Cardiac septum (tissue), 1 donor: ENCODE results near the gene CYGB. TPM values are rescaled to one million over a fixed set of nuclear protein-coding genes. Genes with fewer than 3 reads are reported as not detected.
A peak's percentile ranks its signal among the peaks of the same experiment; 100 is the strongest.

Experiments
- DNase-seq: peaks from one replicate; pipeline ENCODE4 v3.0.0-alpha.2; 2020; ENCODE audit warnings: low spot score
- intact Hi-C: fragments of 100-400 bp; cut with DNase I; formaldehyde crosslinking; loops from one replicate; pipeline ENCODE4 v1.14.0; 2022
- total RNA-seq: library from RNA; stranded (reverse); fragmentation: NEBNext Ultra II Directional; extraction: Animal tissue kit (Norgen Biotek cat#: 25700); gene quantifications from one replicate; pipeline ENCODE4 v1.2.1, GENCODE V29; 2021
- donor health status: DM: no; HTN: no; CAD: no.

The CYGB gene
- total RNA-seq, 1 donor from 2014 or later, result 17.6 TPM

DNA sequence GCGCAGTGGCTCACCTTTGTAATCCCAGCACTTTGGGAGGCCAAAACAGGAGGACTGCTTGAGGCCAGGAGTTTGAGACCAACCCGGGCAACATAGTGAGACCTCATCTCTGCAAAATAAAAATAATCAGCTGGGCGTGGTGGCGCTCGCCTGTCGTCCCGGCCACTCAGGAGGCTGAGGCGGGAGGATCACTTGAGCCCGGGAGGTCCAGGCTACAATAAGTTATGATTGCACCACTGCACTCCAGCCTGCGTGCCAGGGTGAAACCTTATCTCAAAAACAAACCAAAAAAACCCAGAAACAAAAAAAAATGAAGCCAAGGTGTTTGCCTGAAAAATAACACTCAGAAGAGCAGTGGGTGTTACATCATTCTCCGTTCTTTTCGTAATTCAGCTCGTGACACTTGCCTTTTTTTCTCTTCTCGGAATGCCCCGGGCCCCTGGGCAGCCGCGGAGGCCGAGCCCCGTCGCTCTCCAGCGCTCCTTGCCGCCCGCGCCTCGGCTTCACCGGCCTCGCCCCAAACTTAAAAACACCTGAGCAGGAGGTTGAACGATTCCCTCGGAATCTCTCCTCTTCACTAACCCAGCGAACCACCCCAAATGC, 19.4 kb upstream of the CYGB start:
- intact Hi-C loops, result loop anchor here (5.0 kb wide), 2 partner anchors 70 to 155 kb away; partner anchors contain the start of gene MXRA7
- DNase-seq, result no peak

DNA sequence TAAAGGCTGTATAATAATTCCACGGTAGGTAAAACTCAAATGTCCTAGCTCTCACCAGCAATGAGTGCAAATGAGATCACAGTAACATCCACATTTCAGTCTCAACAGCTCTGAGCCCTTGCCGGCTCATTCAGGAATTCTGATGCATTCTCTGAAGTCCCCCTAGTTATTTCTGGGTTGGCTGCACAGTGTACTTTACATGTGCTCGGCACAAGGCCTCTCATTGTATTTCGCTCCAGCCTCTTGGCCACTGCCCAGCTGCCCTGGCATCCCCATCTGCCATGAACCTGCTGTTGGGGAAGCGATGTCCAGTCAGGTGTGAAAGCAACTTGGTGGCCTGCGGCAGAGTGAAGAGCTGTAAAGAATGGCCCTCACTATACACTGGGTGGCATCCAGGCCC, 16.6 kb upstream of the CYGB start:
- DNase-seq, result no peak
- intact Hi-C loops, result no loop called here

DNA sequence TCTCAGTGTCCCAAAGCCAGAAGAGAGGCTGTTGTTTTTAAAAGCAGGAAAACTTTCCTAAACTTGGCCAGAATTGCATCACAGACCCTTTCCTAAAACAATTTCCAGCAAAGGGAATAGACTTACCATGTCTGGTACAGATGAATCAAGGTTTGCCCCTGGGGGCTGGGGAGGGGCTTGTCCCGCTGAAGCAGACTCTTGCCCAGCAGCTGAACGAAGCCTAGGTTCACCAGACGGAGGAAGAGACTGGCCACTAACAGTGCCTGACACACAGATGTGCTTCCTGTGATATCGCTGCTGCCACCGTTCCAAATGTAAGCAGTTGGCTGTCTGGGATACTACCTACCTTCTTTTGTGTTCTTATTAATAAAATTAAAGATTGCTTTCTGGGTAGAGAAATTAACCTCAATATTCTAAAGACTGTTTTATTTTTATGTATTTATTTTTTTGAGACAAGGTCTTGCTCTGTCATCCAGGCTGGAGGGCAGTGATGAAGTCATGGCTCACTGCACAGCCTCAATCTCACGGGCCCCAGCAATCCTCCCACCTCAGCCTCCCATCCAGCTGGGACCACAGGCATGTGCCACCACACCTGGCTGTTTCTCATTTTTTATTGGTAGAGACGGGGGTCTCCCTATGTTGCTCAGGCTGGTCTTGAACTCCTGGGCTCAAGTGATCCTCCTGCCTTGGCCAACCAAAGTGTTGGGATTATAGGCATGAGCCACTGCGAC, 15.8 kb upstream of the CYGB start:
- DNase-seq, result no peak
- intact Hi-C loops, result no loop called here

DNA sequence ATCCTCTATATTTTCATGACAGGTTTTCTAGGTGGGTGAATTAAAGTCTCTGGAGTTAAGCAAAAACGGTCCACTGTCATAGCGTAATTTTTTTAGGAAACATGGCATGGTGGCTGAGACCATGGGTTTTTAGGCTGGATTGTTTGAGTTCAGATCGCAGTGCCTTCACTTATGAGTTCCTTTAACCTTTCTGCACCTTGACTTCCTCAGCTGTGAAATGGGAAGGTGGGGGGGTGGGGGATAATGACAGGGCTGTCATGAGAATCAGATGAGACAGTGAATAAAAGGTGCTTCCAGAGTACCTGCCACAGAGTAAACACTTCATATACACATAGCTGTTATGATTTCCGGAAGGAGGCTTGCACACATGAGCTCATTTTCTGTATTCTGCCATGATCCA, 14.2 kb upstream of the CYGB start:
- intact Hi-C loops, result no loop called here
- no peak for DNase-seq

GRCh38 chr17:76550712-76551615, 13.5 kb upstream of the CYGB start:
- no peak for DNase-seq
- intact Hi-C loops, result no loop called here

- DNase-seq, result no peak
- intact Hi-C loops, result no loop called here
Measured at GRCh38 chr17:76549539-76549938, 12.0 kb upstream of the CYGB start.

DNA sequence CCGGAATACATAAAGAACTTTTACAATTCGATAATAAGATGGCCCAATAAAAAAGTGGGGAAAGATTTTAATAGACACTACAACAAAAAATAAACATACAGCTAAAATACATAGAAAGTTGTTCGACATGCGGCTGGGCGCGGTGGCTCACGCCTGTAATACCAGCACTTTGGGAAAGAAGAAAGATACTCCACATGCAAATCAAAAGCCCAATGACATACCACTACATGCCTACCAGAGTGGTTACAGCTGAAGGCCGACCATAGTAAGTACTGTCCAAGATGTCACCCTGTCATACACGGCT, 11.7 kb upstream of the CYGB start:
- intact Hi-C loops, result no loop called here

DNA sequence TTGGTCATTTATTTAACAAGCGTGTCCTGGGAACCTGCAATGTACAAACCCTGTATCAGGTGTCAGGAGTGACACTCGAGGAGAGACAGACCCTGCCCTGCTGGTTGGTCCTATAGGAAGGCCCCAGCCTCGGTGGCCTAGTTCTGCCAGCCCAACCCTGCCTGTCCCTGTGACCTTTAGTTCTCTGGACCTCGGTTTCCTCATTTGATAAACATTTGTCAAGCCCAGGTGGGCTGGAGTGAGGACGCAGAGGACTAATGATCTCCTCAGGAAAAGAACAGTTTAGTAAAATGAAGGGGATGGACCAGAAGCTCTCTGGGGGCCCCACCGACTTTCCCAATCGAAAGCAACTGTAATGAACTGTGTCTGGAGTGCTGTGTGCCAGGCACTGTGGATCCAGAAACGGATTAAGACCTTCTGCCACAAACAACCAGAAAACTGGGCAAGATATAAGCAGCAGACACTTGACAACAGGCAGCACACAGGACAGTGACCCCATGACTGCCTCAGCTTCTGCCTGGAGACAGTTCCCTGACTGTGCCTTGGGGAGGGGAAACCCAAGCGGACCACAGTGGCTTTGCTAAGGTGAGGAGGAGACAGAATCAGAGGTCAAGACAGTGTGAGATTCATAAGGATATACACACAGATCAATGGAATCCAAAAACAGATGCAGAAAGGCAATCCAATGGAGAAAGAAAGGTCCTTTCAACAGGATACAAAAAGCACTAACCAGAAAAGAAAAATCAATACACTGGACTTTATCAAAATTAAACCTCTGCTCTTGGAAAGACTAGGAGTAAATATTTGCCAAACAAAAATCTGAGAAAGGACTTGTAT, 11.1 kb upstream of the CYGB start:
- DNase-seq, result no peak
- intact Hi-C loops, result no loop called here

More for the DNA sequence above, 11.7 kb upstream of the CYGB start:
- DNase-seq, result no peak

DNA sequence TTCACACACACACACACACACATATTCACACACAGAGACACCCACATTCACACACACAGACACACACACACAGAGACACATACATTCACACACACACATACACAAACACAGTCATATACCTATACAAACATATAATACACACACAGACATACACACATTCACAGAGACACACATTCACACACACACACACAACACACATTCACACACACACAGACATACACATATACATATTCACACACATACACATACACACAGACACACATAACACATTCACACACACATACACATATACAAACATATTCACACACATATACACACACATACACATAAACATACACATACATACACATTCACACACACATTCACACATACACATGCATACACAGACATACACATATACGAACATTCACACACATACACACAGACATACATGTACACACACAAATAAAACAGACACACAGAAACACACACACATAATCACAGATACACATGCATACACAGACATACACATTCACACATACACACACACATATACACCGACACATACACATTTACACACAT, 10.2 kb upstream of the CYGB start:
- intact Hi-C loops, result loop anchor here (1.0 kb wide), 1 partner anchor 24 kb away; no protein-coding TSS in a partner anchor

DNA sequence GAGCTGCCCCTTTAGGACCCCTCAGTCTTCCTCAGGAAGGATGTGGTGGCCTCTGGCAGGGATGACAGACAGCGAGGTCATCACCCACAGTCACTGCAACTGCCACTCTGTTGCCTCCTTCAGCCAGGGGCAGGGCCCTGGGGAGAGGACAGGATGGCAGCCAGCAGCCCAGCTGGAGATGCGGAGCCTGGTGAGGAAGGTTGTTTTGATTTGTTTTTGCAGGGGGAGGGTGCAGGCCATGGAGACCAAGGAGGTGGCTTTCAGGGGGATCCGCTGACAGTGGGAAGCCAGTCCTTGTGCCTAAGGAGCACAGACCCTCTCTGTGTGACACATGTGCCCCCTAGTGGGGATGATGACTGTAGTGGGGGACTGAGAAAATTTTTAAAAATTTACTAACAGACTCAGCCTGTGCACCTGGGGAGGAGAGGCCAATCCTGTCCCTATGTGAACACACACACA, 9.7 kb upstream of the CYGB start:
- peak; percentile 76 for DNase-seq
- intact Hi-C loops, result loop anchor here (1.0 kb wide), 1 partner anchor 24 kb away; no protein-coding TSS in a partner anchor

More for the DNA sequence above, 10.2 kb upstream of the CYGB start:
- DNase-seq, result no peak

- DNase-seq, result no peak
- intact Hi-C loops, result loop anchor here (1.0 kb wide), 1 partner anchor 23 kb away; no protein-coding TSS in a partner anchor
Measured at GRCh38 chr17:76546556-76547182, 9.2 kb upstream of the CYGB start.

- peak; percentile 63 for DNase-seq
- intact Hi-C loops, result no loop called here
Measured at GRCh38 chr17:76545918-76546555, 8.5 kb upstream of the CYGB start.

DNA sequence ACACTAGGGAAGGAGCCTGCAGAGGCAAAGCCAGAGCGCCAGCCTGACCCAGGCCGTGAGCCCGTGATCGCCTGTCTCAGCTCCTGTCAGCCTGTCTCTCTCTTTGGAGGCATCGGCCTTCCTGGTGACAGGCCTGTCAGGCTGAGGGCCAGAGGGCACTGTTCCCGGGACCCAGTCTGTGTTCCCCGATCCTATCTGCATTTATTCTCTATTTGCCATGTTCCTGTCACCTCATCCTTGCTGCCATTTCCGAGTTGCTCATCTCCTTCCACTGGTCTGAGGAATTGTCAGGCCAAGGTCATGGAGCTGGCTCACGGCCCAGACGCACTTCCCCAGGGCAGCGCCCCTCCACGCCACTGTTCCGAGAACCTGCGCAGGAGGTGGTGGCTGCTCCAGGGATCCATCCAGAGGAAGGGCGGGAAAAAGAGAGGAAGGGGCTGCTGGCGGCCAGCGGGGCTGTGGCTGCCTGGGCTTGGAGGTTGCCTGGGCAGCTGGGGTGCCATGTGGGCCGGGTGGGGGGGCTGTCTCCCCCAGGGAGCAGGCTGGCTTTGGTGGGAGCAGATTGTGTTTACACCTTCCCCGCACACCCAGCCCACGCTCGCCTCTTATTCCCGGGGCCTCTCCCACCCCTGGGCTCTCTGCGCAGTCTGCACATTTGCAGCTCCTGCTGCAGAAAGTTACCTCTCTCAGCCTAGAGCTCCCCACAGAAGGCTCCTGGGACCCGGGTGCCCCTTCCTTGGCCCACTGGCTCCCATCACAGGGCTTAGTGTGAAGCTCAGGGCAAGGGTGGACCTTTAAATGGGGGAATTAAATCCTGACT, 7.2 kb upstream of the CYGB start:
- peak; percentile 85 for DNase-seq
- intact Hi-C loops, result loop anchor here (5.0 kb wide), 1 partner anchor 173 kb away; no protein-coding TSS in a partner anchor

DNA sequence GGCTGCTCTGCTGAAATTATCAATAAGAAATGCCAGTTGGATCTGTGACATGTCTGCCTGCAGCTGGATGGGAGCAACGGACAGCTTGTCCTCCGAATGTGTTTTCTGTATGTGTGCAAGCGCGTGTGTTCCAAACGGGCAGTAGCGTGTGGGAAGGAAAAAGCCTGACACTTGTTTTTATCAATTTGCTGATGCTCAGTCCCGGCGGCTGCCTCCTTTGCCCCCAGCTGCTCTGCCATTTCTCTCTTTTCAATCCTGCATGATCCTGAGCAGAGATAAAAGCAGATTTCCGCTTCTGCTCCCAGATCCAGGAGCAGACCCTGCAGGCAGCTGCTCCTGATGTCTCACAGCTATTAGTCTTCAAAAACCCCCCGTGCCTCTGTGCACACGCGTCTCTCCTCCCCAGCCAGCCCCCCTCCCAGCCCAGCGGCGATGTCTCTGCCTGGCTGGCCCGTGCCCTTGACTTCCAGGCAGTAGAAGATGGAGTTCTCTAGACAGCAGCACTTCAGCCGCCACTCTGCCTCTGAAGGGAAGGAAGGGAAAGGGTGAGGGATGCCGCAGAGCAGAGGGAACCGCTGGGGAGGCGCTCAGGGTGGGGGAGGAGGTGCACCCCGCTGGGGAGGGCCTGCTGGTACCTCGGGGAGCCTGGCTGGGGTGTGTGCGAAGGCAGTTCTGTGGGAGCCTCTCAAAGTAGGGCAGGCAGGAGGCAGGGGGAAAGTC, 6.5 kb upstream of the CYGB start:
- no peak for DNase-seq
- intact Hi-C loops, result loop anchor here (5.0 kb wide), 1 partner anchor 173 kb away; no protein-coding TSS in a partner anchor

DNA sequence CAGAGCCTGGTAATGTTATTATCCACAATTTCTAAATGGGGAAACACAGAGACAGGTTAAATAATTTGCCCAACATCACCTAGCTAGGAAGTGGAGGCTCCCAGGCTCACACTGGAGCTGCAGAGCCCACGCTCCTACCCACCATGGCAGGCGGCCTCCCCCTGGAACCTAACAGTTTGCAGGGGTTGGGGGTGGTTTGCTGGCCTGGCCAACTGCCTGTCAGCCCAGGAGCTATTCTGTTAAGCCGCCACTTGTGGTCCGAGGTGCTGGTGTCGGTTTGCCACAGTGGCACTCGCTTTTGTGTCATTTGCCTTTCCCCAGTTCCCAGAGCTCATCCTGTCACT, 5.9 kb upstream of the CYGB start:
- intact Hi-C loops, result loop anchor here (5.0 kb wide), 1 partner anchor 174 kb away; no protein-coding TSS in a partner anchor

DNA sequence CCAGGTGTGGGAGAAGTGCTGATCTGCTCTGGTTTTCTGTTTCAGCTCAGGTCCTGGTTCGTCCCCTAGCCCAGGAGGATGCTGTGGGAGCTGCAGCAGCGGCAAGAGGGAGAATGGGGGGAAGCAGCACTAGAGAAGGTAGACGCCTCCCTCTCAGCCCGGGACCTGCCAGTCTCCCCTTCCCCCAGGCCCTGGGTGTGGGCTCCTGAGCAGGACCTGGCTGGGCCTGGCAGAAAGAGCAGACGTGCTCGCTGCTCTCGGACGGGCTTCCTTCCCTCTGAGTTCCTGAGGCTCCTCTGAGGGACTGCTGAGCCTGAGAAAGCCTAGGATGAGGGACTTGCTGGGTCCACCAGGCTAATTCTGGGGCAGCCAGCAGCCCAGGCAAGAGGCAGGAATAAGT, 5.5 kb upstream of the CYGB start:
- DNase-seq, result no peak
- intact Hi-C loops, result loop anchor here (5.0 kb wide), 1 partner anchor 174 kb away; no protein-coding TSS in a partner anchor

More for the DNA sequence above, 5.9 kb upstream of the CYGB start:
- DNase-seq, result no peak
